Glutamatergic neuron (in vitro differentiated cells): ENCODE results near the gene KLK3. TPM values are rescaled to one million over a fixed set of nuclear protein-coding genes. Genes with fewer than 3 reads are reported as not detected.
"Not testable (repeated sequence)": the region's sequence is repeated elsewhere in the genome, so short reads cannot be mapped to it uniquely, and the experiment has no call there.

ENCODE experiments used
- DNase-seq: peaks from one replicate; pipeline ENCODE4 v3.0.0; 2022
- H3K27ac Mint-ChIP-seq: one replicate; pipeline ENCODE4 v1.8.0; 2020; ENCODE audit warnings: mild to moderate bottlenecking, mixed read lengths, inconsistent platforms; ENCODE audit not compliant: unreplicated experiment
- H3K27me3 Mint-ChIP-seq: one replicate; pipeline ENCODE4 v1.8.0; 2020; ENCODE audit warnings: mild to moderate bottlenecking, moderate library complexity, mixed read lengths, inconsistent platforms; ENCODE audit not compliant: unreplicated experiment
- H3K36me3 Mint-ChIP-seq: one replicate; pipeline ENCODE4 v1.8.0; 2020; ENCODE audit warnings: mild to moderate bottlenecking, mixed read lengths, inconsistent platforms; ENCODE audit not compliant: unreplicated experiment
- H3K4me1 Mint-ChIP-seq: one replicate; pipeline ENCODE4 v1.8.0; 2020; ENCODE audit warnings: mild to moderate bottlenecking, low read depth, mixed read lengths, inconsistent platforms; ENCODE audit not compliant: unreplicated experiment
- H3K4me3 Mint-ChIP-seq: one replicate; pipeline ENCODE4 v1.8.0; 2020; ENCODE audit warnings: mild to moderate bottlenecking, mixed read lengths, inconsistent platforms; ENCODE audit not compliant: unreplicated experiment
- H3K9me3 Mint-ChIP-seq: one replicate; pipeline ENCODE4 v1.8.0; 2020; ENCODE audit warnings: mild to moderate bottlenecking, moderate library complexity, mixed read lengths, inconsistent platforms; ENCODE audit not compliant: unreplicated experiment
- CTCF ChIP-seq: fragments of 200-600 bp; sonication (generic); IDR thresholded peaks from one replicate; pipeline ENCODE4 v1.5.0; 2021; ENCODE audit not compliant: partially characterized antibody, unreplicated experiment
- total RNA-seq: library from RNA; stranded (reverse); fragmentation: NEBNext Ultra II Directional; extraction: Animal tissue kit (Norgen Biotek cat#: 25700); gene quantifications from one replicate; pipeline ENCODE4 v1.2.1, GENCODE V29; 2021; ENCODE audit not compliant: unreplicated experiment

The KLK3 gene
- total RNA-seq, 1 donor from 2014 or later, result not detected

- no peak for DNase-seq
- no peak for TF ChIP-seq CTCF
- Mint-ChIP-seq H3K27ac (no peak overlapping the region), H3K4me3 (no peak overlapping the region), H3K9me3 (peaks cover 2% of the 10 kb centered on the region), H3K36me3 (no peaks in the 10 kb centered on the region), H3K27me3 (peaks cover 14% of the 10 kb centered on the region), H3K4me1 (no peaks in the 10 kb centered on the region)
Observed at GRCh38 chr19:50890422-50891252, 35.9 kb downstream of the KLK3 start.

- no peak for DNase-seq
- Mint-ChIP-seq H3K36me3 (no peaks in the 10 kb centered on the region), H3K27me3 (peaks cover 14% of the 10 kb centered on the region), H3K4me3 (no peak overlapping the region), H3K4me1 (no peaks in the 10 kb centered on the region), H3K9me3 (peaks cover 2% of the 10 kb centered on the region), H3K27ac (no peak overlapping the region)
- no peak for TF ChIP-seq CTCF
Observed at GRCh38 chr19:50891253-50891625, 36.5 kb downstream of the KLK3 start.

- no peak for DNase-seq
- H3K9me3 Mint-ChIP-seq, result peaks cover 2% of the 10 kb centered on the region
- peaks cover 12% of the 10 kb centered on the region for H3K27me3 Mint-ChIP-seq
Observed at GRCh38 chr19:50893047-50893736, 38.5 kb downstream of the KLK3 start.

GRCh38 chr19:50894478-50895356 lies 40.0 kb downstream of the KLK3 start:
- DNase-seq, result no peak
- Mint-ChIP-seq H3K27ac (no peak overlapping the region), H3K27me3 (peaks cover 12% of the 10 kb centered on the region), H3K36me3 (no peaks in the 10 kb centered on the region), H3K4me1 (no peaks in the 10 kb centered on the region), H3K9me3 (no peaks in the 10 kb centered on the region), H3K4me3 (no peak overlapping the region)
- TF ChIP-seq CTCF, result no peak

More at GRCh38 chr19:50893047-50893736, 38.5 kb downstream of the KLK3 start:
- Mint-ChIP-seq H3K4me3 (no peak overlapping the region), H3K36me3 (no peaks in the 10 kb centered on the region), H3K27ac (no peak overlapping the region), H3K4me1 (no peaks in the 10 kb centered on the region)
- TF ChIP-seq CTCF, result no peak

- not testable (repeated sequence) for DNase-seq, H3K4me1 Mint-ChIP-seq, H3K4me3 Mint-ChIP-seq, H3K9me3 Mint-ChIP-seq, H3K36me3 Mint-ChIP-seq, H3K27ac Mint-ChIP-seq
- peaks cover 12% of the 10 kb centered on the region for H3K27me3 Mint-ChIP-seq
Observed at GRCh38 chr19:50896089-50896590, 41.4 kb downstream of the KLK3 start.
